ENCODE measurements around the gene CABCOCO1. TPM values are rescaled to one million over a fixed set of nuclear protein-coding genes. Genes with fewer than 3 reads are reported as not detected.

CABCOCO1 gene
- total and polyA plus RNA-seq, 9 of the 15 experiments (the other 6 are each of a cell fraction or from before 2014, with no cell fraction given) = 0.04 TPM; not detected in 8

- FAIRE-seq (no peak), ATAC-seq (no peak), DNase-seq (ENCODE audit: extremely low read depth in 1 of 4, low spot score in 3 of 4) (no peak)
- no peaks in the 10 kb centered on the region for H3K9me1 ChIP-seq (ENCODE audit: control insufficient read depth, insufficient read depth, low read length)
- WGBS (ENCODE audit: insufficient coverage, low coverage, missing lambda C conversion rate) = 7% methylated on average over 2 of the region's 2 CpGs
- no peaks in the 10 kb centered on the region for H4K20me1 ChIP-seq (replicated peaks; ENCODE audit: control insufficient read depth, insufficient read depth, low read length)
- no peak overlapping the region for H3K27ac ChIP-seq (ENCODE audit: extremely low read depth, low read depth, low read length)
- H2AFZ ChIP-seq (ENCODE audit: low read depth, low read length) = no peak overlapping the region
- no peak overlapping the region for H3K4me2 ChIP-seq (ENCODE audit: insufficient read depth, low read length)
- ChIA-PET CTCF (ENCODE audit: low intra/inter-chr PET ratio) (no interaction called here), POLR2A (no interaction called here)
- no peak for TF ChIP-seq ZNF668 (CRISPR knock-in tag; IDR thresholded peaks at IDR 0.05)
- TF ChIP-seq ZBTB12 (CRISPR knock-in tag; IDR thresholded peaks at IDR 0.05) = no peak
- TF ChIP-seq MYBL2 (IDR thresholded peaks at IDR 0.05; ENCODE audit: low read depth) = no peak
- no peak for TF ChIP-seq MYBL2 (CRISPR knock-in tag; IDR thresholded peaks at IDR 0.05; ENCODE audit: borderline replicate concordance)
- no peak for TF ChIP-seq ETS1 (conservative IDR thresholded peaks at IDR 0.05; ENCODE audit: control insufficient read depth, low read depth, low read length)
- no peak for TF ChIP-seq HBP1 (CRISPR knock-in tag; IDR thresholded peaks at IDR 0.05)
- TF ChIP-seq PML (IDR thresholded peaks at IDR 0.05; ENCODE audit: low read length) = no peak
- H3K9ac ChIP-seq (ENCODE audit: insufficient read depth in 1 of 2, low read depth in 2 of 2, low read length in 2 of 2) = no peak overlapping the region
- no peaks in the 10 kb centered on the region for H3K27me3 ChIP-seq (ENCODE audit: control insufficient read depth in 2 of 2, insufficient read depth in 2 of 2, low read length in 2 of 2)
- intact Hi-C loops (cut with micrococcal nuclease) (no loop called here), in situ Hi-C loops (cut with MboI) (no loop called here)
- H3K4me3 ChIP-seq = no peak overlapping the region
- H3K4me1 ChIP-seq (replicated peaks in 1 of 2; ENCODE audit: control insufficient read depth in 2 of 2, insufficient read depth in 2 of 2, low read length in 2 of 2) = no peaks in the 10 kb centered on the region
- no peaks in the 10 kb centered on the region for H3K36me3 ChIP-seq (ENCODE audit: control insufficient read depth, insufficient read depth, low read length)
- H3K9me3 ChIP-seq (replicated peaks; ENCODE audit: control insufficient read depth, insufficient read depth, low read depth, low read length) = no peaks in the 10 kb centered on the region
- BruUV-seq (replicated peaks) = no TSS peak
- H3K79me2 ChIP-seq (ENCODE audit: control insufficient read depth, insufficient read depth, low read length) = no peaks in the 10 kb centered on the region
Observed at GRCh38 chr10:61702584-61702983, 39.9 kb downstream of the CABCOCO1 start.

Data from K562 (cell line).